Small intestine (tissue), 7 donors: ENCODE measurements around the gene FBXO31. TPM values are rescaled to one million over a fixed set of nuclear protein-coding genes. Genes with fewer than 3 reads are reported as not detected.
A peak's percentile ranks its signal among the peaks of the same experiment; 100 is the strongest.

Experiments
- DNase-seq, 2 donors: peaks; one replicate each; pipeline versions ENCODE4 v3.0.0 to v3.0.0-alpha.2; 2013
- FAIRE-seq: peaks from 2 replicates; lab custom pipeline; 2012; peaks lifted over from hg19 to GRCh38; lab: Jason Lieb, UNC
- H3K27ac ChIP-seq, 3 donors: one replicate each; pipeline ENCODE4 v1.5.1; 2013; ENCODE audit warnings: low read length in 2 of 3, mild to moderate bottlenecking in 2 of 3, control low read depth in 1 of 3, inconsistent platforms in 1 of 3, low read depth in 1 of 3, moderate library complexity in 1 of 3
- H3K27me3 ChIP-seq, 3 donors: one replicate each; pipeline ENCODE4 v1.6.1; 2013; ENCODE audit warnings: low read length in 3 of 3, inconsistent platforms in 1 of 3; ENCODE audit not compliant: control insufficient read depth in 3 of 3, insufficient read depth in 3 of 3
- H3K36me3 ChIP-seq, 3 donors: one replicate each; pipeline ENCODE4 v1.6.1; 2013; ENCODE audit warnings: low read length in 3 of 3, inconsistent platforms in 1 of 3, low read depth in 1 of 3, mild to moderate bottlenecking in 1 of 3, moderate library complexity in 1 of 3; ENCODE audit not compliant: control insufficient read depth in 3 of 3, insufficient read depth in 2 of 3
- H3K4me1 ChIP-seq, 3 donors: one replicate each; pipeline ENCODE4 v1.6.1; 2013; ENCODE audit warnings: low read length in 2 of 3, inconsistent platforms in 1 of 3, low read depth in 1 of 3, mild to moderate bottlenecking in 1 of 3, moderate library complexity in 1 of 3; ENCODE audit not compliant: control insufficient read depth in 3 of 3, insufficient read depth in 2 of 3
- H3K4me3 ChIP-seq, 3 donors: one replicate each; pipeline ENCODE4 v1.5.1; 2013; ENCODE audit warnings: low read length in 3 of 3, control low read depth in 1 of 3, inconsistent platforms in 1 of 3, low read depth in 1 of 3, mild to moderate bottlenecking in 1 of 3, moderate library complexity in 1 of 3
- H3K9me3 ChIP-seq, 2 donors: one replicate each; pipeline ENCODE4 v1.6.1; 2013; ENCODE audit warnings: low read depth in 1 of 2, low read length in 1 of 2; ENCODE audit not compliant: control insufficient read depth in 2 of 2, insufficient read depth in 1 of 2
- WGBS, 3 donors: extraction: QIAGEN DNeasy Blood & Tissue Kit; methylation state at CpG; one replicate each; pipeline ENCODE4 v1.1.7; 2013; 5-methylcytosine and 5-hydroxymethylcytosine counted together
- polyA plus RNA-seq, 4 donors: library from polyadenylated mRNA; stranded (reverse) in 3 of 4; unstranded in 1 of 4; fragments of 200-250 nt in 3 of 4; fragments of 120-200 nt in 1 of 4; gene quantifications; one replicate each; pipeline versions ENCODE4 v1.2.1 to v1.2.3, GENCODE V29; 2013
- donor health status: healthy with polysubstance abuse.
- donor health status: control.
- donor health status: control.
- donor health status: Bipolar disorder and iron deficiency.
- donor health status: healthy.

FBXO31 gene
- polyA plus RNA-seq, 4 donors = 23.8 to 38.7 (median 29.4) TPM

GRCh38 chr16:87422106-87422505 is 38.5 kb upstream of the FBXO31 start:
- no peaks in the 10 kb centered on the region for H3K27me3 ChIP-seq
- no peaks in the 10 kb centered on the region for H3K4me1 ChIP-seq
- no peak overlapping the region for H3K27ac ChIP-seq
- no peaks in the 10 kb centered on the region for H3K9me3 ChIP-seq
- DNase-seq (no peak), FAIRE-seq (no peak)
- H3K4me3 ChIP-seq = no peak overlapping the region
- H3K36me3 ChIP-seq = peaks cover 12 to 86% (median 18%) of the 10 kb centered on the region in 3 donors
- 92 to 93% (median 93%) methylated on average over 11 of the region's 11 CpGs for WGBS, 3 donors

- no peak overlapping the region for H3K4me3 ChIP-seq
- no peak for DNase-seq
- WGBS, 3 donors = 92 to 95% (median 94%) methylated on average over 25 of the region's 25 CpGs
- FAIRE-seq = no peak
- H3K27me3 ChIP-seq = no peaks in the 10 kb centered on the region
- no peak overlapping the region for H3K27ac ChIP-seq
- H3K36me3 ChIP-seq = peaks cover 12 to 85% (median 20%) of the 10 kb centered on the region in 3 donors
- H3K4me1 ChIP-seq = no peaks in the 10 kb centered on the region
- no peaks in the 10 kb centered on the region for H3K9me3 ChIP-seq
Measured at GRCh38 chr16:87421003-87421912, 37.7 kb upstream of the FBXO31 start.

GRCh38 chr16:87420026-87421002 is 36.7 kb upstream of the FBXO31 start:
- Histone ChIP-seq H3K27ac (no peak overlapping the region), H3K9me3 (no peaks in the 10 kb centered on the region), H3K36me3 (peaks cover 12 to 88% (median 20%) of the 10 kb centered on the region in 3 donors), H3K27me3 (no peaks in the 10 kb centered on the region), H3K4me3 (no peak overlapping the region), H3K4me1 (no peaks in the 10 kb centered on the region)
- WGBS, 3 donors = 91 to 92% (median 92%) methylated on average over 25 of the region's 25 CpGs
- FAIRE-seq (no peak), DNase-seq (no peak)

GRCh38 chr16:87418644-87419043 is 35.1 kb upstream of the FBXO31 start:
- no peak overlapping the region for H3K4me3 ChIP-seq
- H3K27me3 ChIP-seq = no peaks in the 10 kb centered on the region
- H3K9me3 ChIP-seq = no peaks in the 10 kb centered on the region
- DNase-seq (peak; percentile 46 to 50), FAIRE-seq (no peak)
- no peaks in the 10 kb centered on the region for H3K4me1 ChIP-seq
- no peak overlapping the region for H3K27ac ChIP-seq
- H3K36me3 ChIP-seq = peaks cover 15 to 85% (median 23%) of the 10 kb centered on the region in 3 donors
- 45 to 69% (median 57%) methylated on average over 6 of the region's 6 CpGs for WGBS, 3 donors

GRCh38 chr16:87418216-87418615 is 34.6 kb upstream of the FBXO31 start:
- no peak overlapping the region for H3K4me3 ChIP-seq
- DNase-seq (no peak), FAIRE-seq (no peak)
- H3K36me3 ChIP-seq = peaks cover 12 to 85% (median 21%) of the 10 kb centered on the region in 3 donors
- H3K27me3 ChIP-seq = no peaks in the 10 kb centered on the region
- no peaks in the 10 kb centered on the region for H3K9me3 ChIP-seq
- H3K27ac ChIP-seq = no peak overlapping the region
- 85 to 91% (median 86%) methylated on average over 18 of the region's 18 CpGs for WGBS, 3 donors
- no peaks in the 10 kb centered on the region for H3K4me1 ChIP-seq

- WGBS, 3 donors = 93 to 95% (median 94%) methylated on average over 13 of the region's 13 CpGs
- FAIRE-seq = no peak
Measured at GRCh38 chr16:87417528-87417910, 33.9 kb upstream of the FBXO31 start.

GRCh38 chr16:87416826-87417527 is 33.4 kb upstream of the FBXO31 start:
- H3K4me3 ChIP-seq = no peak overlapping the region
- no peaks in the 10 kb centered on the region for H3K27me3 ChIP-seq
- no peaks in the 10 kb centered on the region for H3K4me1 ChIP-seq
- WGBS, 3 donors = 81 to 86% (median 85%) methylated on average over 23 of the region's 23 CpGs
- no peaks in the 10 kb centered on the region for H3K9me3 ChIP-seq
- peaks cover 8 to 85% (median 23%) of the 10 kb centered on the region in 3 donors for H3K36me3 ChIP-seq
- H3K27ac ChIP-seq = no peak overlapping the region
- FAIRE-seq (no peak), DNase-seq (peak; percentile 19 to 40)

More at GRCh38 chr16:87417528-87417910, 33.9 kb upstream of the FBXO31 start:
- H3K4me1 ChIP-seq = no peaks in the 10 kb centered on the region
- no peaks in the 10 kb centered on the region for H3K27me3 ChIP-seq
- peaks cover 8 to 85% (median 20%) of the 10 kb centered on the region in 3 donors for H3K36me3 ChIP-seq
- no peak overlapping the region for H3K4me3 ChIP-seq
- H3K27ac ChIP-seq = no peak overlapping the region
- no peaks in the 10 kb centered on the region for H3K9me3 ChIP-seq
- no peak for DNase-seq
